ENCODE results near the gene RNF181.

Gene RNF181

GRCh38 chr2:85596026-85596333, 435 bp downstream of the RNF181 start:
- DNase-seq (ENCODE audit: low read depth), result no peak
- peak overlapping the region; percentile 58 for H3K4me3 ChIP-seq (ENCODE audit: low read depth, low read length)
- no peak for TF ChIP-seq CTCF (IDR thresholded peaks at IDR 0.05; ENCODE audit: control insufficient read depth, extremely low read depth, insufficient read depth)

- no peak for DNase-seq (ENCODE audit: low read depth)
- TF ChIP-seq CTCF (IDR thresholded peaks at IDR 0.05; ENCODE audit: control insufficient read depth, extremely low read depth, insufficient read depth), result no peak
- peak overlapping the region; percentile 58 for H3K4me3 ChIP-seq (ENCODE audit: low read depth, low read length)
These were observed 1.1 kb downstream of the RNF181 start for GRCh38 chr2:85596486-85597143.

GRCh38 chr2:85597241-85597640, 1.7 kb downstream of the RNF181 start:
- no peak overlapping the region for H3K4me3 ChIP-seq (ENCODE audit: low read depth, low read length)
- DNase-seq (ENCODE audit: low read depth), result no peak
- no peak for TF ChIP-seq CTCF (IDR thresholded peaks at IDR 0.05; ENCODE audit: control insufficient read depth, extremely low read depth, insufficient read depth)

GRCh38 chr2:85598594-85599340, 3.2 kb downstream of the RNF181 start:
- H3K4me3 ChIP-seq (ENCODE audit: low read depth, low read length), result no peak overlapping the region
- no peak for TF ChIP-seq CTCF (IDR thresholded peaks at IDR 0.05; ENCODE audit: control insufficient read depth, extremely low read depth, insufficient read depth)
- DNase-seq (ENCODE audit: low read depth), result no peak

- TF ChIP-seq CTCF (IDR thresholded peaks at IDR 0.05; ENCODE audit: control insufficient read depth, extremely low read depth, insufficient read depth), result no peak
- DNase-seq (ENCODE audit: low read depth), result no peak
These were observed 4.1 kb downstream of the RNF181 start for GRCh38 chr2:85599468-85600234.

GRCh38 chr2:85600235-85600575, 4.7 kb downstream of the RNF181 start:
- no peak overlapping the region for H3K4me3 ChIP-seq (ENCODE audit: low read depth, low read length)
- no peak for DNase-seq (ENCODE audit: low read depth)
- no peak for TF ChIP-seq CTCF (IDR thresholded peaks at IDR 0.05; ENCODE audit: control insufficient read depth, extremely low read depth, insufficient read depth)

More at GRCh38 chr2:85599468-85600234, 4.1 kb downstream of the RNF181 start:
- H3K4me3 ChIP-seq (ENCODE audit: low read depth, low read length), result no peak overlapping the region
